ENCODE data around the gene GYG2.

DNA sequence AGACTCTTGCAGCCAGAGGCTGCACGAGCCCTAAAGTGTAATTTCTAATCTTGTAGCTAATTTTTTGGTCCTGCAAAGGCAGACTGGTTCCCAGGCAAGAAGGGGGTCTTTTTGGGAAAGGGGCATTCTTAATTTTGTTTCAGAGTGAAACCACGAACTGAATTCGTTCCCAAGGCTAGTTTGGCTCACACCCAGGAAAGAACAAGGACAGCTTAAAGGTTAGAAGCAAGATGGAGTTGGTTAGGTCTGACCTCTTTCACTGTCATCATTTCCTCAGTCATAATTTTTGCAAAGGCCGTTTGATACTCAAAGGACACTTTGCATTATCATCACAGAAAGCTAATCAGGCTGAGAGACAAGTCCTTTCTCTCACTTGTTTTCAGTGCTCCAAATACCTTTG is 46.0 kb upstream of the GYG2 start:
- TF ChIP-seq, protein P1, sequence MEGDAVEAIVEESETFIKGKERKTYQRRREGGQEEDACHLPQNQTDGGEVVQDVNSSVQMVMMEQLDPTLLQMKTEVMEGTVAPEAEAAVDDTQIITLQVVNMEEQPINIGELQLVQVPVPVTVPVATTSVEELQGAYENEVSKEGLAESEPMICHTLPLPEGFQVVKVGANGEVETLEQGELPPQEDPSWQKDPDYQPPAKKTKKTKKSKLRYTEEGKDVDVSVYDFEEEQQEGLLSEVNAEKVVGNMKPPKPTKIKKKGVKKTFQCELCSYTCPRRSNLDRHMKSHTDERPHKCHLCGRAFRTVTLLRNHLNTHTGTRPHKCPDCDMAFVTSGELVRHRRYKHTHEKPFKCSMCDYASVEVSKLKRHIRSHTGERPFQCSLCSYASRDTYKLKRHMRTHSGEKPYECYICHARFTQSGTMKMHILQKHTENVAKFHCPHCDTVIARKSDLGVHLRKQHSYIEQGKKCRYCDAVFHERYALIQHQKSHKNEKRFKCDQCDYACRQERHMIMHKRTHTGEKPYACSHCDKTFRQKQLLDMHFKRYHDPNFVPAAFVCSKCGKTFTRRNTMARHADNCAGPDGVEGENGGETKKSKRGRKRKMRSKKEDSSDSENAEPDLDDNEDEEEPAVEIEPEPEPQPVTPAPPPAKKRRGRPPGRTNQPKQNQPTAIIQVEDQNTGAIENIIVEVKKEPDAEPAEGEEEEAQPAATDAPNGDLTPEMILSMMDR (conservative IDR thresholded peaks at IDR 0.05 in 1 of 2, IDR thresholded peaks at IDR 0.05 in 1 of 2; ENCODE audit: low read depth in 1 of 2, low read length in 2 of 2) = no peak
- no peak for TF ChIP-seq EZH2 (IDR thresholded peaks at IDR 0.05; ENCODE audit: low read length, missing control alignments)
